Caco-2 (cell line): ENCODE results near the gene DIAPH1. TPM values are rescaled to one million over a fixed set of nuclear protein-coding genes. Genes with fewer than 3 reads are reported as not detected.

Source experiments
- BruUV-seq: library from RNA; stranded (reverse); fragments of 400-500 nt; replicated peaks from 2 replicates; lab custom pipeline; 2021; lab: Mats Ljungman, UMichigan
- CTCF ChIA-PET: fragments of 300-600 bp; sonication (Branson Sonifier 250); formaldehyde crosslinking; loops from one replicate; lab custom pipeline; 2022; ENCODE audit warnings: antibody characterized with exemption; lab: Charles Lee
- POLR2A ChIA-PET: fragments of 300-600 bp; sonication (Branson Sonifier 250); formaldehyde crosslinking; loops from one replicate; lab custom pipeline; 2022; ENCODE audit warnings: antibody characterized with exemption; lab: Charles Lee
- DNase-seq, 2 experiments: peaks; one replicate each; pipeline versions ENCODE4 v3.0.0 to v3.0.0-alpha.2; 2020 to 2022
- H3K27me3 ChIP-seq: replicated peaks from 2 replicates; pipeline ENCODE4 v1.6.0; 2011; ENCODE audit warnings: low read length; ENCODE audit not compliant: control insufficient read depth, insufficient read depth
- H3K36me3 ChIP-seq: 2 replicates; pipeline ENCODE4 v1.5.1; 2011; ENCODE audit warnings: low read length; ENCODE audit not compliant: control insufficient read depth, insufficient read depth
- H3K4me1 ChIP-seq: fragments of 250-450 bp; sonication (Bioruptor Pico); 2 replicates; pipeline ENCODE4 v1.5.1; 2020; ENCODE audit warnings: mild to moderate bottlenecking
- H3K4me3 ChIP-seq: 2 replicates; pipeline ENCODE4 v1.5.1; 2011; ENCODE audit warnings: low read depth, mild to moderate bottlenecking, control low read depth, low read length
- H3K9me3 ChIP-seq: fragments of 250-450 bp; sonication (Bioruptor Pico); 2 replicates; pipeline ENCODE4 v1.5.1; 2020; ENCODE audit warnings: mild to moderate bottlenecking, moderate library complexity
- H3K27ac Mint-ChIP-seq: one replicate; pipeline ENCODE4 v1.8.0; 2022; ENCODE audit warnings: mixed read lengths; ENCODE audit not compliant: unreplicated experiment
- H3K27me3 Mint-ChIP-seq: one replicate; pipeline ENCODE4 v1.8.0; 2022; ENCODE audit warnings: mixed read lengths; ENCODE audit not compliant: insufficient read depth, unreplicated experiment
- H3K36me3 Mint-ChIP-seq: one replicate; pipeline ENCODE4 v1.8.0; 2022; ENCODE audit warnings: mild to moderate bottlenecking, mixed read lengths; ENCODE audit not compliant: insufficient read depth, unreplicated experiment
- H3K4me1 Mint-ChIP-seq: one replicate; pipeline ENCODE4 v1.8.0; 2022; ENCODE audit warnings: low read depth, mixed read lengths; ENCODE audit not compliant: unreplicated experiment
- H3K4me3 Mint-ChIP-seq: one replicate; pipeline ENCODE4 v1.8.0; 2022; ENCODE audit warnings: mild to moderate bottlenecking, moderate library complexity, mixed read lengths; ENCODE audit not compliant: unreplicated experiment
- H3K9me3 Mint-ChIP-seq: one replicate; pipeline ENCODE4 v1.8.0; 2022; ENCODE audit warnings: mixed read lengths; ENCODE audit not compliant: unreplicated experiment
- intact Hi-C: fragments of 100-400 bp; cut with micrococcal nuclease; formaldehyde crosslinking; loops from one replicate; pipeline ENCODE4 v1.10.0; 2022; ENCODE audit not compliant: unreplicated experiment
- total RNA-seq: library from RNA; stranded (reverse); gene quantifications from 2 replicates; pipeline ENCODE4 v1.2.3, GENCODE V29; 2022
- TF ChIP-seq, protein P1 (sequence below), 2 experiments: fragments of 200-600 bp in 1 of 2; IDR thresholded peaks; 1 replicate in 1 of 2; 2 replicates in 1 of 2; pipeline versions ENCODE4 v1.5.1 to v1.8.0; 2011 to 2022; ENCODE audit warnings: antibody characterized with exemption in 1 of 2, control low read depth in 1 of 2, inconsistent platforms in 1 of 2, low read depth in 1 of 2, low read length in 1 of 2, mild to moderate bottlenecking in 1 of 2, moderate library complexity in 1 of 2; ENCODE audit not compliant: insufficient read depth in 1 of 2, severe bottlenecking in 1 of 2, unreplicated experiment in 1 of 2

DIAPH1 gene
- total RNA-seq, 1 experiment from 2014 or later, result 161 TPM

GRCh38 chr5:141664733-141665461 is 46.1 kb upstream of the DIAPH1 start:
- ChIA-PET CTCF (interaction anchor here (0.5 to 1.4 kb wide), 6 partner anchors 10 to 349 kb away, joined by 3 to 7 read pairs (median 4); partner anchors contain the start of gene DELE1), POLR2A (no interaction called here)
- H3K4me3 ChIP-seq, result no peak overlapping the region
- intact Hi-C loops, result loop anchor here (1.0 to 2.0 kb wide), 5 partner anchors 12 to 295 kb away; no protein-coding TSS in a partner anchor
- no peaks in the 10 kb centered on the region for H3K4me1 ChIP-seq
- no peaks in the 10 kb centered on the region for H3K36me3 ChIP-seq
- H3K4me3 Mint-ChIP-seq, result no peak overlapping the region
- no TSS peak for BruUV-seq
- no peaks in the 10 kb centered on the region for H3K27me3 ChIP-seq
- no peaks in the 10 kb centered on the region for H3K36me3 Mint-ChIP-seq
- TF ChIP-seq, protein P1, sequence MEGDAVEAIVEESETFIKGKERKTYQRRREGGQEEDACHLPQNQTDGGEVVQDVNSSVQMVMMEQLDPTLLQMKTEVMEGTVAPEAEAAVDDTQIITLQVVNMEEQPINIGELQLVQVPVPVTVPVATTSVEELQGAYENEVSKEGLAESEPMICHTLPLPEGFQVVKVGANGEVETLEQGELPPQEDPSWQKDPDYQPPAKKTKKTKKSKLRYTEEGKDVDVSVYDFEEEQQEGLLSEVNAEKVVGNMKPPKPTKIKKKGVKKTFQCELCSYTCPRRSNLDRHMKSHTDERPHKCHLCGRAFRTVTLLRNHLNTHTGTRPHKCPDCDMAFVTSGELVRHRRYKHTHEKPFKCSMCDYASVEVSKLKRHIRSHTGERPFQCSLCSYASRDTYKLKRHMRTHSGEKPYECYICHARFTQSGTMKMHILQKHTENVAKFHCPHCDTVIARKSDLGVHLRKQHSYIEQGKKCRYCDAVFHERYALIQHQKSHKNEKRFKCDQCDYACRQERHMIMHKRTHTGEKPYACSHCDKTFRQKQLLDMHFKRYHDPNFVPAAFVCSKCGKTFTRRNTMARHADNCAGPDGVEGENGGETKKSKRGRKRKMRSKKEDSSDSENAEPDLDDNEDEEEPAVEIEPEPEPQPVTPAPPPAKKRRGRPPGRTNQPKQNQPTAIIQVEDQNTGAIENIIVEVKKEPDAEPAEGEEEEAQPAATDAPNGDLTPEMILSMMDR (IDR thresholded peaks at IDR 0.05; ENCODE audit: insufficient read depth in 1 of 2, low read depth in 1 of 2, low read length in 1 of 2, severe bottlenecking in 1 of 2, unreplicated experiment in 1 of 2), result peak; percentile 85 to 94
- no peaks in the 10 kb centered on the region for H3K4me1 Mint-ChIP-seq
- no peaks in the 10 kb centered on the region for H3K9me3 Mint-ChIP-seq
- H3K27ac Mint-ChIP-seq, result no peak overlapping the region
- no peaks in the 10 kb centered on the region for H3K9me3 ChIP-seq
- peak; percentile 76 to 84 for DNase-seq
- H3K27me3 Mint-ChIP-seq, result no peaks in the 10 kb centered on the region

DNA sequence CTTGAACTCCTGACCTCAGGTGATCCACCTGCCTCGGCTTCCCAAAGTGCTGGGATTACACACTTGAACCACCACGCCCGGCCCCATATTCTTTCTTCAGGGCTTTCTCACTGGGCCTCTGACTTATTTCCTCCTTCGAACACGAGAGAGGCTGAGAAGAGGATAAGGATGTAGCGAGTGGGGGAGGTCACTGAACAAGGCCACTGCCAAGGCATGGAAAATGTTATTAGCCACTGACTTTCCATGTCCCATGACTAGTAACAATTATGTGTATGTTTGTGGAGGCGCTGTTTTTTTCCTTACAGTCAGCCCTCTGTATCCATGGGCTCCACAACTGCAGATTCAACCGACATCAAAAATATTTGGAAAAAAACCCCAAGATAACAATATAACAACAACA is 44.7 kb upstream of the DIAPH1 start:
- no peak for DNase-seq
- Mint-ChIP-seq H3K4me3 (no peak overlapping the region), H3K9me3 (no peaks in the 10 kb centered on the region), H3K36me3 (no peaks in the 10 kb centered on the region), H3K27me3 (no peaks in the 10 kb centered on the region), H3K4me1 (no peaks in the 10 kb centered on the region), H3K27ac (no peak overlapping the region)
- intact Hi-C loops, result no loop called here
- no peaks in the 10 kb centered on the region for H3K4me1 ChIP-seq
- no peaks in the 10 kb centered on the region for H3K36me3 ChIP-seq
- no peaks in the 10 kb centered on the region for H3K27me3 ChIP-seq
- ChIA-PET CTCF (no interaction called here), POLR2A (no interaction called here)
- H3K9me3 ChIP-seq, result no peaks in the 10 kb centered on the region
- TF ChIP-seq, protein P1 (IDR thresholded peaks at IDR 0.05; ENCODE audit: insufficient read depth in 1 of 2, low read depth in 1 of 2, low read length in 1 of 2, severe bottlenecking in 1 of 2, unreplicated experiment in 1 of 2), result no peak
- H3K4me3 ChIP-seq, result no peak overlapping the region
- no TSS peak for BruUV-seq

DNA sequence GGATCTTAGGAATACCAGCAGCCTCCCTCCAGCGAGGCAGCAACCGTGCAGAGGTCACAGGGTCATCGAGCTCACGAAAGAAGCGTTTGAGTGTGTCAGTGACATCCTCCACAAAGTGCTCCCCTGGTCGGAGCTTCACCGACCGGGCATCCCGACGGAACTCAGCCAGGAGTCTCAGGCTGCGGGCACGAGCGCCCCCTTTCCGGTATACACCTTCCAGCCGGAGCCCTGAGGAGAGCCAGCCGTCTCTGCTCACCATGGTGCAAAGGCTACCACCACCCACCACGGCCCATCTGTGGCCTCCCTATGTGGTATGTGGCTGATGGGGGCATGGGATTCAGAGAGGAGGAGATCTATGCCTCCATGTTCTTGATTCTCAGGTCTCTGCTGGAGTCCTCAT is 43.2 kb upstream of the DIAPH1 start:
- H3K4me3 ChIP-seq, result no peak overlapping the region
- Mint-ChIP-seq H3K4me3 (no peak overlapping the region), H3K27me3 (peaks cover 1% of the 10 kb centered on the region), H3K4me1 (no peaks in the 10 kb centered on the region), H3K9me3 (no peaks in the 10 kb centered on the region), H3K27ac (no peak overlapping the region), H3K36me3 (no peaks in the 10 kb centered on the region)
- ChIA-PET POLR2A (no interaction called here), CTCF (no interaction called here)
- TF ChIP-seq, protein P1 (IDR thresholded peaks at IDR 0.05; ENCODE audit: insufficient read depth in 1 of 2, low read depth in 1 of 2, low read length in 1 of 2, severe bottlenecking in 1 of 2, unreplicated experiment in 1 of 2), result no peak
- no TSS peak for BruUV-seq
- intact Hi-C loops, result no loop called here
- H3K27me3 ChIP-seq, result no peaks in the 10 kb centered on the region
- no peak for DNase-seq
- no peaks in the 10 kb centered on the region for H3K36me3 ChIP-seq
- H3K4me1 ChIP-seq, result no peaks in the 10 kb centered on the region
- no peaks in the 10 kb centered on the region for H3K9me3 ChIP-seq
